Activated naive CD4-positive, alpha-beta T cell treated with anti-CD3 and anti-CD28 coated beads for 36 hours (primary cell): Measurements from ENCODE around the gene IGIP. TPM values are rescaled to one million over a fixed set of nuclear protein-coding genes. Genes with fewer than 3 reads are reported as not detected.
A peak's percentile ranks its signal among the peaks of the same experiment; 100 is the strongest.

ENCODE experiments used
- CTCF ChIA-PET: fragments of 350-600 bp; sonication (Branson Sonifier 250); formaldehyde crosslinking; loops from one replicate; lab custom pipeline; 2021; ENCODE audit warnings: antibody characterized with exemption; lab: Charles Lee
- DNase-seq: peaks from one replicate; pipeline ENCODE4 v3.0.0-alpha.2; 2020
- H3K27ac Mint-ChIP-seq: one replicate; pipeline ENCODE4 v1.8.0; 2021; ENCODE audit warnings: mild to moderate bottlenecking, mixed read lengths
- H3K27me3 Mint-ChIP-seq: one replicate; pipeline ENCODE4 v1.8.0; 2021; ENCODE audit warnings: low read depth, mixed read lengths
- H3K36me3 Mint-ChIP-seq: one replicate; pipeline ENCODE4 v1.8.0; 2021; ENCODE audit warnings: low read depth, mixed read lengths
- H3K4me1 Mint-ChIP-seq: one replicate; pipeline ENCODE4 v1.8.0; 2021; ENCODE audit warnings: low read depth, mixed read lengths
- H3K4me3 Mint-ChIP-seq: one replicate; pipeline ENCODE4 v1.8.0; 2021; ENCODE audit warnings: mild to moderate bottlenecking, moderate library complexity, mixed read lengths
- H3K9me3 Mint-ChIP-seq: one replicate; pipeline ENCODE4 v1.8.0; 2021; ENCODE audit warnings: mixed read lengths
- intact Hi-C: fragments of 100-400 bp; cut with micrococcal nuclease; formaldehyde crosslinking; loops from one replicate; pipeline ENCODE4 v1.15.1; 2023
- total RNA-seq, 2 experiments: library from RNA; stranded (reverse); gene quantifications; one replicate each; pipeline ENCODE4 v1.2.3, GENCODE V29; 2021

The IGIP gene
- total RNA-seq, 2 experiments from 2014 or later = 1.4 to 1.6 TPM

DNA sequence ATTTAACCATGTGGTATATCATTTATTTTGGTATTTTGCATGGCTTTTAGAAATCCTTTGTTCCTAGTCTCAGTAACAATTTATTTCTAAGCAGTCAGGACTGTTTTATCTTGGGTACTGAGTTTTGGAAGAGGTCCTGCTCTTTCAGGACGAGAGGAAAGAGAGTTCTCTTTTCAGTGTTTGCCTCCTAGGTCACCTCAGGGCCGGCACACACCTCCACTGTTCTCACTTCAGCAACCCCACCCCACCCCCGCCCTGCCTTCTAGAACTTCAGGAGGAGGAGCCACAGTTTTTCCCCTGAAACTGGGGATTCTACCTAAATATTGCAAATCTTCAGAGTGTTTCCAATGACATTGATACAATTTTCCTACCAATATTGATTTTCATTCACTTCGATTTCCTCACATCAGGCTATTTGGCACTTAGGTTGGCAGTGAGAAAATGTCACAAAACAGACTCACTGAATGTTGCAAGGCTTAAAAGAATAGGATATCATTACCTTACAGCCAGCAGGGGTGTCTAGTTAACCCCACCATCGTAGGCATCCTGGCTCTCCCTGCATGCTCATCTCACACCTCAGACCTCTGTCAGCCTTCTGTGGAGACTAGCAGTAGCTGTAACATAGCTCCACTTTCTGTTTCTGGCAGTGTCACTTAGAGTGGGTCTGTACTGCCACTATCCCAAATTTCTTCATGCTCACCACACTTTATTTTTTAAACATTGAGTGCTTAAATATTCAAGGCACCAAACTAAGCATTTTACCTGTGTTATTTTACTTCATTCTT lies 5.4 kb downstream of the IGIP start:
- no peak overlapping the region for H3K27ac Mint-ChIP-seq
- CTCF ChIA-PET = interaction anchor here (0.9 to 2.1 kb wide), 7 partner anchors 11 to 58 kb away, joined by 3 to 24 read pairs (median 6); no protein-coding TSS in a partner anchor

DNA sequence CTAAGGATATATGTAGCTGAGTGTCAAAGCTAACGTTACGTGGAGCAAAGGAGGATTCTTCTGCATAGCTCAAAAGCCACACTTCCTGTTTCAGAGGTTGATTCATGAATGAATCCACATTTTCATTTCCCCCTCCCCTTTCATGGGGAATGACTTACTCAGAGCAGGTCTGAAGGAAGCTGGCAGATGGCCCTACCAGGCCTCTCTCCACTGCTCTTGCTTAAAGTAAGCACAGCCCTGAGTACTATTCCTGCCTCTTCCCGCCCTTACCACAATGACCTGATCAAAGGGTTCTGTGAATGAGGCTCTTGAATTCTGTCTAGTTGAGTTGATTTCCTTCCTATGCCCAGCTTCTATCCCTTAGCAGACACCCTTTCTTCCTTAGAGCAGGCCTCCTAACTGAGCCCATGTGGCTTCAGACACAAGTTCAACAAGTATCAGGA lies 6.3 kb downstream of the IGIP start:
- H3K36me3 Mint-ChIP-seq = no peaks in the 10 kb centered on the region
- H3K4me1 Mint-ChIP-seq = peaks cover 39% of the 10 kb centered on the region
- H3K4me3 Mint-ChIP-seq = no peak overlapping the region
- H3K27ac Mint-ChIP-seq = no peak overlapping the region
- intact Hi-C loops = no loop called here
- no peaks in the 10 kb centered on the region for H3K9me3 Mint-ChIP-seq
- CTCF ChIA-PET = interaction anchor here (0.8 to 2.1 kb wide), 8 partner anchors 10 to 59 kb away, joined by 3 to 24 read pairs (median 6); no protein-coding TSS in a partner anchor
- no peaks in the 10 kb centered on the region for H3K27me3 Mint-ChIP-seq
- DNase-seq = peak; percentile 55

More for the DNA sequence above, 5.4 kb downstream of the IGIP start:
- H3K4me1 Mint-ChIP-seq = peaks cover 42% of the 10 kb centered on the region
- H3K27me3 Mint-ChIP-seq = no peaks in the 10 kb centered on the region
- H3K4me3 Mint-ChIP-seq = no peak overlapping the region
- H3K36me3 Mint-ChIP-seq = no peaks in the 10 kb centered on the region
- no peaks in the 10 kb centered on the region for H3K9me3 Mint-ChIP-seq
- intact Hi-C loops = no loop called here
- no peak for DNase-seq

DNA sequence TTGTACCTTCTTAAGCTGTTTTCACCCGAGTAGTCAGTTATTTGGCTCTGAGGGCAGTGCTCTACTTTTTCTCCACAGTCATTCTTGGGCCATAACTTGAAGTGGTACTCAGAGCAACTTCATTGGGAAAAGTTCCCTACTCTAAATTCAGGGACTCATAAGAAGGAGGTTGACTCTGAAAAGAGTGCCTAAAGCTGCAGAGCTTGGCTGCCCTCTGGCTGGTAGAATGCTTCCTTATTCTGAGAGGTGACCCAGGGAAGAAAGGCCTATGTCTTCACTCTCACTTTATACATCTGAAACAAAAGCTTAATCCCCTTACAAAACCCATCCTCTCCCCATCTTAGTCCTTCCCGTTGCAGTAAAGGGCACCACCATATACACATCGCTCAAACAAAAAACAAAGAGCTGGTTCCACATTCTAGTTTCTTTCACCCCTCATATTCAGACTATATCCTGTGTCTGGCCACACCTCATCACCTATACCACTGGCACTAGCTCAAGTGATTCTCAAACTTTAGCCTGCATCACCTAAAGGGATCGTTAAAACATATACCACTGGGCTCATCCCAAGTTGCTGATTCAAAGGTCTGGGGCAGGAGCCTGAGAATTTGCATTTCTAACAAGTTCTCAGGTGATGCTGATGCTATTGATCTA lies 7.9 kb downstream of the IGIP start:
- no peak overlapping the region for H3K27ac Mint-ChIP-seq
- CTCF ChIA-PET = interaction anchor here (0.8 to 3.8 kb wide), 6 partner anchors 11 to 60 kb away, joined by 3 to 39 read pairs (median 6); no protein-coding TSS in a partner anchor
- intact Hi-C loops = no loop called here
- no peaks in the 10 kb centered on the region for H3K9me3 Mint-ChIP-seq
- no peaks in the 10 kb centered on the region for H3K36me3 Mint-ChIP-seq
- H3K4me3 Mint-ChIP-seq = no peak overlapping the region
- DNase-seq = no peak
- peaks cover 38% of the 10 kb centered on the region for H3K4me1 Mint-ChIP-seq
- H3K27me3 Mint-ChIP-seq = no peaks in the 10 kb centered on the region

DNA sequence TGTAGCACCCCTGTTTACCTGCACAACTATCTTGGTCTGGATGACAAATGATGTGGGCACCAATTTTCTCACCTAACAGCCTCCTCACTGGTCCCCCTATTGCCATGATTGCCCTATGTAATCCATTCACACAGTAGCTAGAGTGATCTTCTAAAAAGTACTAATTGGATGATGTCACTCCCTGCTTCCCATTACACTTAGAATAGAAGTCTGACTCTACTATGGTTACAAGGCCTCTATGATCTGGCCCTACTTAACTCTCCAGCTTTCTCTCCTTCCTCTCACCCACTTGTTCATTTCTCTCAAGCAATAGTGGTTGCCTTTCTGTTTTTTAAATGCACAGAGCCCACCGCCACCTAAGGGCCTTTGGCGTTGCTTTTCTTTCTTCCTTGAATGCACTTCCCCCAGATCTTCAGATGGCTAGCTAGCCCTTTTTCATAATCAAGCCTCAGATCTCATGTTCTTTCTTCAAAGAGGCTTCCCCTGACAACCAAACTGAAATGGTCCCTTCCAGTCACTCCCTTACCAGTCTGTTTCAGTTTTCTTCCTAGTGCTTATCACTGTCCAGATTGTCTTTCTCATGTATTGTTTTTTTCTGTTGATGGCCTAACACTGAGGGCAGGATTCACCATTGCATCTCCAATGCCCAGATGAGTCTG lies 8.7 kb downstream of the IGIP start:
- Mint-ChIP-seq H3K9me3 (no peaks in the 10 kb centered on the region), H3K4me3 (no peak overlapping the region), H3K4me1 (peaks cover 37% of the 10 kb centered on the region), H3K27ac (no peak overlapping the region), H3K27me3 (no peaks in the 10 kb centered on the region), H3K36me3 (no peaks in the 10 kb centered on the region)
- CTCF ChIA-PET = interaction anchor here (1.2 to 3.8 kb wide), 4 partner anchors 10 to 61 kb away, joined by 3 to 39 read pairs (median 10); no protein-coding TSS in a partner anchor
- no peak for DNase-seq
- intact Hi-C loops = no loop called here

DNA sequence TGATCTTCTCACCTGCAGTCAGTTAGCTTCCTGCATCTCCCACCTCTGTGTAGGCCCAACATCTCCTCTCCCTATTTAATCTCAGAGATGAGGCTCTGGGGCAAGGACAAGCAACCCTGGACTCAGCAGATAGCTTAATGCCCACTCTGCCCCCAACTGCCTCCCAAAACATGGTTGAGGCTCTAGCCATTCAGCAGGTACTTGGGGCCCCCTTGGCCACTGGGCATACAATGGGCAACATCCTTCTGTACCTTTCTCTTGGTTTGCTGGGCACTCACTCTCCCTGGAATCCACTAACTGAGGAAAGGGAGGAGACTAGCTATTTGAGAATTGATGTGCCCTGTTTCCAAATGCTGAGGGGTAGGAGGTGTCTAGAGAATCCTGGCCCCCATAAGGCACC lies 9.4 kb downstream of the IGIP start:
- H3K9me3 Mint-ChIP-seq = no peaks in the 10 kb centered on the region
- H3K4me1 Mint-ChIP-seq = peaks cover 37% of the 10 kb centered on the region
- H3K4me3 Mint-ChIP-seq = no peak overlapping the region
- no peak overlapping the region for H3K27ac Mint-ChIP-seq
- no peaks in the 10 kb centered on the region for H3K36me3 Mint-ChIP-seq
- CTCF ChIA-PET = interaction anchor here (1.4 to 3.8 kb wide), 2 partner anchors 10 to 13 kb away, joined by 3 to 39 read pairs; no protein-coding TSS in a partner anchor
- DNase-seq = no peak
- no peaks in the 10 kb centered on the region for H3K27me3 Mint-ChIP-seq
- intact Hi-C loops = no loop called here

DNA sequence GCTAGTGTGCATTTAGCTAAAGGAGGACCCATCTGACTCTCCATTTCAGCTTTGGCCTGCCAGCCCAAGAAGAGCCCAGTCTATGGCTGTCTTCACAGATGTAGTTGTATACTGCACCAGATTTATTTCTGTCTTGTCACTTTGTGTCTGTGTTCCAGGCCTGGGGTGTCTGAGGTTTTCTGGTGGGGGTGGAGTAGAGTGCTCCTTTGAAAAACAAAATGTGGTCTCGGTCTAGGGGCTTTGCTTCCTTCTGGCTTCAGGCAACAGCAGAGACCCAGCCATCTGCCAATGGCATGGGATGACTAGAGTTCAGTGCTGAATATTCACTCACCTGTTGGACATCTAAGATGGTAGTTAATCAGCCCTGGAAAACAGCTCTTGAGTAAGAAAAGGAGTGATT lies 10.9 kb downstream of the IGIP start:
- Mint-ChIP-seq H3K4me1 (peaks cover 24% of the 10 kb centered on the region), H3K4me3 (no peak overlapping the region)

DNA sequence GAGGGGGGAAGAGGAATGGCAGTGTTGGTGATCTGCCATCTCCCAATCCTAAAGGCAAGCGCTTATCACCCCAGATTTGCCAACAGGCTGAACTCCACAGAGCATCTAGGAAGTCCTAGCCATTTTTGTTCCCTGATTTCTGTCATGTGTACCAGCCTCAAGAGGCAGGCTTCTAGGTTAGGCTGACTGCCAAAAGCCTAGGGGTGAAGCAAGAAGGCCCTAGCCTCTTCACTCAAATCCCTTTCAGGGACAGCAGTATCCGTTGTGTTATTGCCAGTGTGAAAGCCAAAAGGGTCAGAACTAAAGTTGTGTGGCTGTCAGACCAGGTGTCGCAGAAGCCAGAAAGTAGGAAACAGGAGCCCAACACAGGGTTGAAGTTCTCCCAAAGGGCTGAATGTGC lies 14.7 kb downstream of the IGIP start:
- no peak for DNase-seq
- no peaks in the 10 kb centered on the region for H3K36me3 Mint-ChIP-seq
- no peaks in the 10 kb centered on the region for H3K9me3 Mint-ChIP-seq
- CTCF ChIA-PET = interaction anchor here (1.3 to 4.6 kb wide), 3 partner anchors 11 to 67 kb away, joined by 3 to 16 read pairs (median 5); no protein-coding TSS in a partner anchor
- no peak overlapping the region for H3K27ac Mint-ChIP-seq
- intact Hi-C loops = loop anchor here (10.0 kb wide), 1 partner anchor 904 kb away; no protein-coding TSS in a partner anchor
- H3K4me1 Mint-ChIP-seq = peaks cover 9% of the 10 kb centered on the region
- peaks cover 8% of the 10 kb centered on the region for H3K27me3 Mint-ChIP-seq
- H3K4me3 Mint-ChIP-seq = no peak overlapping the region

More for the DNA sequence above, 10.9 kb downstream of the IGIP start:
- intact Hi-C loops = no loop called here
- no peak overlapping the region for H3K27ac Mint-ChIP-seq
- no peaks in the 10 kb centered on the region for H3K36me3 Mint-ChIP-seq
- H3K9me3 Mint-ChIP-seq = no peaks in the 10 kb centered on the region
- no peaks in the 10 kb centered on the region for H3K27me3 Mint-ChIP-seq
- CTCF ChIA-PET = interaction anchor here (0.9 to 4.6 kb wide), 3 partner anchors 8 to 63 kb away, joined by 3 to 39 read pairs (median 16); no protein-coding TSS in a partner anchor
- no peak for DNase-seq

DNA sequence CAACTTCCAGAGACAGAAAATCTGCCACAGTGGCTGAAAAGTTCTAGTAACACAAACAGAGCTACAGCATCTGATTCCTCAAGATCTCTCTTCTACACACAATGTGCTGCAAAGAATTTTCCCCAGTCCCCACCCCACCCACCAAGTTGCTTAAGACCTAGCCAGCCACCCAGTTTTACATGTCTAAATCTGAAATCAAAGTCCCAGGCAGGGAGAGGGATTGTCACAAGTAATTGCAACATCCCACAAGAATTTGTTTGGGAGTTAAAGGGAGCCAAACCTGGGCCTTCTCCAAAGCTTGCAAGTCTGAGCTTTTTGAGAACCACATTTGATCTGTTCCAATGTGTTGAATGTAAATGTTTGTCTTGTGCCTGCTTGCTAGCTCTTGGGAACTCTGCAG lies 15.5 kb downstream of the IGIP start:
- Mint-ChIP-seq H3K4me3 (no peak overlapping the region), H3K9me3 (no peaks in the 10 kb centered on the region), H3K27me3 (peaks cover 11% of the 10 kb centered on the region), H3K27ac (no peak overlapping the region), H3K36me3 (no peaks in the 10 kb centered on the region), H3K4me1 (peaks cover 14% of the 10 kb centered on the region)
- DNase-seq = no peak
- intact Hi-C loops = loop anchor here (10.0 kb wide), 1 partner anchor 904 kb away; no protein-coding TSS in a partner anchor
- CTCF ChIA-PET = interaction anchor here (0.7 to 6.6 kb wide), 6 partner anchors 9 to 67 kb away, joined by 3 to 80 read pairs (median 3); no protein-coding TSS in a partner anchor

DNA sequence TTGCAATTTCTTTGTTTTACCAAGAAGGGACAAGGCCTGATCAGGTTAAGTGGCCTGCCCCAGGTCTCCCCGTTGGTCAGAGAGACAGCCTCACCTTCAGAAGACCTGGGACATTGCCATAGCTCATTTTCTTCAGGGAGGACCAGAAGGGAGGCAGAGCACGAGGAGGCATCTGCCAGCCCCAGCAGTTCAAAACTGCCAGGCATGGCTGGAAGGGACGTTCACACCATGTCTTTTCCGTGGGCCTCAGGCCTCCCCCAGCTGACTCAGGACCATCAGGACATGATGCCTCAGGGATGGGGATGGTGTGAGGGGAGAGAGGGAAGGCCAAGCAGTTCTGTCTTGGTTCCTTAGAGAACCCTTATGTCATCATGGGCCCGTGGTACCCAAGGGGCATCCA lies 16.5 kb downstream of the IGIP start:
- peaks cover 18% of the 10 kb centered on the region for H3K27me3 Mint-ChIP-seq
- no peaks in the 10 kb centered on the region for H3K36me3 Mint-ChIP-seq
- CTCF ChIA-PET = interaction anchor here (0.6 to 6.6 kb wide), 10 partner anchors 10 to 243 kb away, joined by 3 to 80 read pairs (median 4); no protein-coding TSS in a partner anchor
- DNase-seq = no peak
- H3K4me3 Mint-ChIP-seq = no peak overlapping the region
- H3K27ac Mint-ChIP-seq = no peak overlapping the region
- no peaks in the 10 kb centered on the region for H3K9me3 Mint-ChIP-seq
- intact Hi-C loops = loop anchor here (10.0 kb wide), 1 partner anchor 903 kb away; no protein-coding TSS in a partner anchor
- peaks cover 15% of the 10 kb centered on the region for H3K4me1 Mint-ChIP-seq

DNA sequence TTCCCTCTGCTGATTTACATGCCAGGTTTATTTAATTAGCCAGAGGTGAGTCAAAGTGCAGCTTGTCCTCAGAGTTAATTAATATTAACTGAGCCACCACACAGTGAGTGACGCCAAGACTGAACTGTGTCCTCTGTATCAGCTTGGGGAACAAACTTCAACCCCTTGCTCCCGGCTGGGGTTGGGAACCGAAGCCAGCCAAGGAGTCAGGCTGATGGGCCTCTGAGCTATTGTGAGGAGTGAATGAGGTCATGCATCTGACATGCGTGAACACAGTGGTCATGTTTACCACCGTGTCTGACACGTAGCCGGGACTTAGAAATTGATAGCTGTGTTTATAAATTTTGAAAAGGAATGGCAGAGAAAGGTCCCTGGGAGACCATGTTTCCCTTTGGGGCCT lies 17.1 kb downstream of the IGIP start:
- no peak for DNase-seq
- H3K27ac Mint-ChIP-seq = no peak overlapping the region
- H3K9me3 Mint-ChIP-seq = no peaks in the 10 kb centered on the region
- CTCF ChIA-PET = interaction anchor here (0.6 to 6.6 kb wide), 11 partner anchors 8 to 209 kb away, joined by 3 to 80 read pairs (median 24); no protein-coding TSS in a partner anchor
- no peak overlapping the region for H3K4me3 Mint-ChIP-seq
- intact Hi-C loops = loop anchor here (10.0 kb wide), 1 partner anchor 902 kb away; no protein-coding TSS in a partner anchor
- peaks cover 15% of the 10 kb centered on the region for H3K4me1 Mint-ChIP-seq
- H3K27me3 Mint-ChIP-seq = peaks cover 19% of the 10 kb centered on the region
- no peaks in the 10 kb centered on the region for H3K36me3 Mint-ChIP-seq

DNA sequence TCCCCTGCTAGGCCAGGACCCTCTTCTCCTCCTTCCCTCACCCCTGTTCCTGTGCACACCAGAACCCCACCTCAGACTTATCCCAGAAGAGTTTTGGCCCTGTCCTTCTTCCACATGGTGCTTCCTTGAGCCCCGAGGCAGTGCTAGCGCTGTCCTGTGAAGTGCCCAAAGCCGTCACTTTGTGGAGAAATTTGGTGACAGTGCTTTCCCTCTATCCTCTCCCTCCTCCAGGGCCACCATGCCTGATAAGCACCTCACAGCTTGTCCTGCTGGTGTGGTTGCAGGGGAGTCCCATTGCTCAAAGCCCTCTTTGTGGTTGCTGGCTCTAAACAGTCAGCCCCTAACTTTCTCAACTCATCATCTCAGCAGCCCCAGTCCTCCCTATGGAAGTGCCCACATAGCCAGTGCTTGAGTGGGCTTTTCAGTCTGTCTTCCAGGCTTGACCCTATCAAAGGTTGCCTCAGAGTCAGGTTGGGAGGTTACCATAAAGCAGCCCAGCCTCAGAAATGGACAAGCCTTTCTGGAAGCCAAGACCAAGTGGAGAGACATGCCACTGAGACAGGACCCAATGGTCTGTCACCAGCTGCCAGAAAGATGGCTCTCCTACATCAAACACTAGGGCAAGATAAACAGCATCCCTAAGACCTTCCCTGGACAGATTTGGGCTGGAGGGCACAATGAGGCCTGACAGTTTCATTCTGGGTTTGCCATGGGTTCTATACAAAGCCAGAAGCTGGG lies 18.0 kb downstream of the IGIP start:
- Mint-ChIP-seq H3K27ac (no peak overlapping the region), H3K4me1 (peaks cover 15% of the 10 kb centered on the region), H3K4me3 (no peak overlapping the region), H3K27me3 (peaks cover 20% of the 10 kb centered on the region), H3K36me3 (no peaks in the 10 kb centered on the region), H3K9me3 (no peaks in the 10 kb centered on the region)
- no peak for DNase-seq
- CTCF ChIA-PET = interaction anchor here (0.7 to 6.6 kb wide), 21 partner anchors 9 to 208 kb away, joined by 3 to 80 read pairs (median 6); partner anchors contain the start of gene NRG2
- intact Hi-C loops = loop anchor here (1.0 to 10.0 kb wide), 4 partner anchors 14 to 901 kb away; partner anchors contain the start of gene PURA
